Measurements from ENCODE around the gene TMEM168. TPM values are rescaled to one million over a fixed set of nuclear protein-coding genes. Genes with fewer than 3 reads are reported as not detected.

TMEM168 gene
- total and polyA plus RNA-seq, 2 of the 13 experiments (the other 11 are each of a cell fraction or from before 2014, with no cell fraction given) = 8.7 to 15.7 TPM

- no peak for TF ChIP-seq KLF12 (CRISPR knock-in tag; IDR thresholded peaks at IDR 0.05; ENCODE audit: borderline replicate concordance)
- TF ChIP-seq SCMH1 (CRISPR knock-in tag; IDR thresholded peaks at IDR 0.05; ENCODE audit: borderline replicate concordance) = no peak
- no peak for TF ChIP-seq SAFB2 (CRISPR knock-in tag; IDR thresholded peaks at IDR 0.05; ENCODE audit: borderline replicate concordance, low read depth)
- TF ChIP-seq PHF8 (CRISPR knock-in tag; IDR thresholded peaks at IDR 0.05) = no peak
Measured at GRCh38 chr7:112779667-112780066, 10.5 kb downstream of the TMEM168 start (continued).

- FAIRE-seq (no peak), DNase-seq (ENCODE audit: low spot score) (no peak), ATAC-seq (no peak)
- Histone ChIP-seq H3K27me3 (ENCODE audit: control insufficient read depth in 1 of 2, insufficient read depth in 2 of 2, low read length in 2 of 2) (no peaks in the 10 kb centered on the region), H3K36me3 (replicated peaks in 1 of 2; ENCODE audit: control insufficient read depth in 1 of 2, insufficient read depth in 2 of 2, low read length in 2 of 2) (no peaks in the 10 kb centered on the region), H4K20me1 (ENCODE audit: insufficient read depth, low read length) (no peaks in the 10 kb centered on the region), H3K79me2 (ENCODE audit: insufficient read depth, low read length) (no peaks in the 10 kb centered on the region), H3K9ac (ENCODE audit: insufficient read depth, low read depth, low read length) (no peak overlapping the region), H3K9me3 (ENCODE audit: low read length) (no peaks in the 10 kb centered on the region), H2AFZ (ENCODE audit: low read length) (no peak overlapping the region), H3K27ac (ENCODE audit: extremely low read length, insufficient read depth, low read length) (no peak overlapping the region), H3K4me2 (ENCODE audit: low read depth, low read length) (no peak overlapping the region), H3K4me3 (replicated peaks in 1 of 3; ENCODE audit: insufficient read depth in 1 of 3, low read depth in 2 of 3, low read length in 3 of 3) (no peak overlapping the region), H3K4me1 (ENCODE audit: insufficient read depth, low read length) (no peaks in the 10 kb centered on the region)
- in situ Hi-C loops (cut with HindIII; ENCODE audit: extremely low pct_ligation_motif_present, low pct_unique_long_range_greater_than_20kb) (no loop called here), intact Hi-C loops (cut with micrococcal nuclease; ENCODE audit: unreplicated experiment) (no loop called here)
- BruUV-seq (replicated peaks) = TSS peak; percentile 35
- TF ChIP-seq ZNF580 (CRISPR knock-in tag; IDR thresholded peaks at IDR 0.05; ENCODE audit: borderline replicate concordance, low read depth) (no peak), ZNF615 (CRISPR knock-in tag; IDR thresholded peaks at IDR 0.05; ENCODE audit: borderline replicate concordance) (no peak), ZNF407 (CRISPR knock-in tag; IDR thresholded peaks at IDR 0.05; ENCODE audit: not compliant biosample characterization) (no peak), ZNF597 (CRISPR knock-in tag; IDR thresholded peaks at IDR 0.05) (no peak), PHF8 (CRISPR knock-in tag; IDR thresholded peaks at IDR 0.05) (no peak)
- ChIA-PET POLR2A (no interaction called here), CTCF (ENCODE audit: low intra/inter-chr PET ratio, low total read pairs) (no interaction called here)
Measured at GRCh38 chr7:112777406-112777805, 12.8 kb downstream of the TMEM168 start.
